ENCODE data around the gene SRPK2. TPM values are rescaled to one million over a fixed set of nuclear protein-coding genes. Genes with fewer than 3 reads are reported as not detected.

SRPK2 gene
- 120 TPM for total RNA-seq

DNA sequence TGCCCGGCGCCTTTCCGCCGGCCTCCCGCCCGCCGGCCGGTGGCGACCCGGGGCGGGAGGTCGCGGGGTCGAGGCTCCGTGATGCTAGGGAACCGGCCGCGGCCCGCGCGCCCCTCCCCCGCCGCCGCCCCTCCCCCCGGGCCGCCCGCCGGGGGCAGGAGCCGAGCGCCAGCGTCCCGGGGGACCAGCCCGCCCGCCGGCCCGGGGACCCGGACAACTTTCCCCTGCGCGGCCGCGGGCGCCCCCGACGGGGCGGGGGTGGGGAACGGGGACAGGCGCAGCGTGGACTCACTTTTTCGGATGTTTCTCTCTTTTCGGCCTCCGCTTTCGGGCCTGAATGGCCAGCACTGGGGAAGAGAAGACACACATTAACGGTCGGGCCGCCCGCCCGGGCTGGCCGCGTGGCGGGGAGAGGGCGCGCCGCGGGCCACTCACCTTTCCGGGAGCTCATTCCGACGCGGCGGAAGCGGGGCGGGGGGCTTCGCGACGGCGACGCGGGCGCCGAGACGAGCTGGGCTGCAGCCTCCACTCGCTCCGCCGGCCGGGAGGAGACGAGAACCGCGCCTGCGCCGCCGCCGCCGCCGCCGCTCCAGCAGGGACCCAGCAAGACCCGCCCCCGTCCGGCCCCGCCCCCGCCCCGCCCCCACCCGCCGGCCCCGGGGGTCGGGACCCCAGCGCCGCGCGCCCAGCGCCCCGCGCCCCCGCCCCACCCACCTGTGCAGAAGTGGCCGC, at the start of gene SRPK2:
Gene SRPK2 (minus strand): TSS at position 566 of the 732 bp plus-strand sequence.

Other genes starting within 250 kb of the SRPK2 start
- gene PUS7, start 133.3 kb upstream of the SRPK2 start, total RNA-seq = 13.4 TPM
- 30.0 TPM for gene RINT1, start 143.3 kb upstream of the SRPK2 start, total RNA-seq
- gene EFCAB10, start 192.6 kb upstream of the SRPK2 start, total RNA-seq = 0.99 TPM